Skeletal muscle tissue (tissue), 4 donors: ENCODE data around the gene C1orf50. TPM values are rescaled to one million over a fixed set of nuclear protein-coding genes. Genes with fewer than 3 reads are reported as not detected.
"Not testable (repeated sequence)": the region's sequence is repeated elsewhere in the genome, so short reads cannot be mapped to it uniquely, and the experiment has no call there.

Experiments used
- H3K27ac ChIP-seq: one replicate; pipeline ENCODE4 v1.7.0; 2013; ENCODE audit warnings: mild to moderate bottlenecking, low read depth, low read length, inconsistent platforms
- H3K27me3 ChIP-seq, 3 donors: one replicate each; pipeline ENCODE4 v1.7.0; 2013; ENCODE audit warnings: low read length in 3 of 3; ENCODE audit not compliant: control insufficient read depth in 3 of 3, insufficient read depth in 3 of 3
- H3K36me3 ChIP-seq, 3 donors: one replicate each; pipeline ENCODE4 v1.7.0; 2013; ENCODE audit warnings: low read length in 3 of 3; ENCODE audit not compliant: control insufficient read depth in 3 of 3, insufficient read depth in 3 of 3
- H3K4me1 ChIP-seq, 3 donors: one replicate each; pipeline ENCODE4 v1.7.0; 2013; ENCODE audit warnings: low read length in 3 of 3, mild to moderate bottlenecking in 3 of 3; ENCODE audit not compliant: control insufficient read depth in 3 of 3, insufficient read depth in 3 of 3
- H3K4me3 ChIP-seq, 3 donors: one replicate each; pipeline ENCODE4 v1.7.0; 2013; ENCODE audit warnings: low read length in 3 of 3
- H3K9ac ChIP-seq, 3 donors: one replicate each; pipeline ENCODE4 v1.7.0; 2013; ENCODE audit warnings: low read length in 3 of 3, mild to moderate bottlenecking in 3 of 3, moderate library complexity in 2 of 3, low read depth in 1 of 3
- H3K9me3 ChIP-seq, 3 donors: one replicate each; pipeline ENCODE4 v1.7.0; 2013; ENCODE audit warnings: low read length in 3 of 3; ENCODE audit not compliant: control insufficient read depth in 3 of 3
- total RNA-seq: library from RNA; depleted of rRNA; stranded (reverse); fragments of >200 nt; gene quantifications from one replicate; pipeline ENCODE4 v1.2.3, GENCODE V29; 2014
- donor health status: Osteomylitis.

The C1orf50 gene
- total RNA-seq: 5.7 TPM

DNA sequence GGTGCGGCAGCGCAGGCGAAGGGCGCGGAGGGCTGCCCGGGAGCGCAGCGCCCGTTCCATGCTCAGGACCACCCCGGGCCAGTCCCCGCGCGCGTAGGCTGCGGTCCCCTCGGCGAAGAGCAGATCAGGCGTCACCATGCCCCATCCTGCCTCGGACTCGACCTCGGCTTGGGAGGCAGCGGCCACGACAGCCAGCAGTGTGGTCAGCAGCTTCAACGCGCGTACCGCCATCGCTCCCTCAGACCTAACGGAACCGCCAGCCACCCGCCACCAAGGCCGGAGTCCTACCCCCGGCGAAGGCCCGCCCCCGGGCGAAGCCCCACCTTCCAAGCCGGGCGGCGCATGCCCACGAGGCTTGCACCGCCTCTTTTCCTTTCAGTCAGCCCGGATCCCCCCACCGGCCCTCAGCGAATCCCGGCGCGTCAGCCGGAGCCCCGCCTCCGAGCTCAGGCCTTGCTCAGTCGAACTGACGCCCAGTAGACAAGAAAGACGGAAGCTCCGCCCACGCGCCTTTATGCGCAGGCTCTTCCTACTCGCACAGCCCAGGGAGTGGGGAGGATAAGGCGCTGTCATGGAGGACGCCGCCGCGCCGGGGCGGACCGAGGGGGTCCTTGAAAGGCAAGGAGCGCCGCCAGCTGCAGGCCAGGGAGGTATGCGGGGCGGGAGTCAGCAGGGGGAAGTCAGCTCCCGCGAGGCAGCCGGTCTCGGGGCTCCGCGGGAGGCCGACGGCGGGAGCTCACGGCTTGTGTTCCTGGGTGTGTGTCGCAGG is at the start of gene C1orf50, which contains the start of gene P3H1:
TSS of gene C1orf50 (plus strand) at position 509 of the 769 bp plus-strand sequence. CDS start at position 572, 63 bp downstream.
TSS of gene P3H1 (minus strand) at position 288 of the 769 bp plus-strand sequence. CDS start at position 231, 57 bp downstream.
- Histone ChIP-seq H3K27ac (peak within 1 kb of the TSS; percentile 94), H3K4me3 (peak within 1 kb of the TSS; percentile 95 to 98 (median 98)), H3K4me1 (peaks cover 24 to 29% (median 26%) of the 10 kb centered on the region in 3 donors), H3K9me3 (no peaks in the 10 kb centered on the region), H3K27me3 (no peaks in the 10 kb centered on the region), H3K36me3 (peaks cover 0 to 2% (median 0%) of the 10 kb centered on the region in 3 donors), H3K9ac (peak within 1 kb of the TSS; percentile 86 to 99 (median 98))

DNA sequence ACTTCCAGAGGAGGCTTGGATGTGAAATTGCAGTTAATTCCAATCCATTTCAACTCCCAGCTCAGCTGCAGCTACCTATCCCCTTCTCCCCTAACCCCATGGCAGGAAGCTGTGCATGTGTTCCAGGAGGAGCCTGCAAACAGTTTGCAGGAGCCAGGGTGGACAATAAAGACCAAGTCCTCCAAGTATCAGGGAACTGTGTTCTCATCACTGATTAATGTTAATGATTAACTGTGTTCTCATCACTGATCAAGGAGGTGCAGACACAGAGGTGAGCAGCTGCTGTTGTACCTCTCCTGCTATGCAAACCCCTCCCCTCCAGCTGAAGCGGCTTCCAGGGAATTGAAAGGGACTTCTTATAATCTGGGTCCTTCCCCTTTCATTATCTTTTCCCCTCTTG is 46.2 kb upstream of the C1orf50 start:
- Histone ChIP-seq H3K4me3 (no peak overlapping the region), H3K36me3 (peaks cover 0 to 6% (median under 1%) of the 10 kb centered on the region in 3 donors), H3K9me3 (no peaks in the 10 kb centered on the region), H3K9ac (no peak overlapping the region), H3K4me1 (no peaks in the 10 kb centered on the region), H3K27ac (no peak overlapping the region), H3K27me3 (no peaks in the 10 kb centered on the region)

DNA sequence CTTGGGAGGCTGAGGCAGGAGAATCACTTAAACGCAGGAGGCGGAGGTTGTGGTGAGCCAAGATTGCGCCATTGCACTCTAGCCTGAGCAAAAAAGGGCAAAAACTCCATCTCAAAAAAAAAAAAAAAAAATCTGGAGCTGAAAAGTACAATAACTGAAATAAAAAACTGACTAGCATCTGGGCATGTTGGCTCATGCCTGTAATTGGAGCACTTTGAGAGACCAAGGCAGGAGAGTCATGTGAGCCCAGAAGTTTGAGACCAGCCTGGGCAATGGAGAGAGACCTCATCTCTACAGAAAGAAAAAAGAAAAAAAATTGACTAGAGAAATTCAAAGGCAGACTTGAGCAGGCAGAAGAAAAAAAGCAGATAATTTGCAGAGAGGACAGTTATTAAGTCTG is 45.1 kb upstream of the C1orf50 start:
- H3K36me3 ChIP-seq: peaks cover 0 to 5% (median 0%) of the 10 kb centered on the region in 3 donors
- H3K4me1 ChIP-seq: no peaks in the 10 kb centered on the region
- H3K27ac ChIP-seq: no peak overlapping the region
- no peak overlapping the region for H3K9ac ChIP-seq
- no peaks in the 10 kb centered on the region for H3K9me3 ChIP-seq
- H3K27me3 ChIP-seq: no peaks in the 10 kb centered on the region
- H3K4me3 ChIP-seq: no peak overlapping the region

DNA sequence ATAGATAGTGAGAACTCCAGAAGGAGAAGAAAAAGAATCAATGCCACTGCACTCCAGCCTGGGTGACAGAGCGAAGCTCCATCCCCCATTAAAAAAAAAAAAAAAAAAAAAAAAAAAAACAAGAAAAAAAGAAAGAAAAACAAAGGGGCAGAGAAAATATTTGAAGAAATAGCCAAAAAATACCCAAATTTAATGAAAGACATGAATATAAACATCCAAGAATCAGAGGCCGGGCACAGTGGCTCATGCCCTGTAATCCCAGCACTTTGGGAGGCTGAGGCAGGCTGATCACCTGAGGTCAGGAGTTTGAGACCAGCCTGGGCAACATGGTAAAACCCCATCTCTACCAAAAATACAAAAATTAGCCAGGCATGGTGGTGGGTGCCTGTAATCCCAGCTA is 44.6 kb upstream of the C1orf50 start:
- H3K9ac ChIP-seq, H3K27ac ChIP-seq, H3K4me1 ChIP-seq, H3K27me3 ChIP-seq, H3K9me3 ChIP-seq, H3K36me3 ChIP-seq, H3K4me3 ChIP-seq: not testable (repeated sequence)

DNA sequence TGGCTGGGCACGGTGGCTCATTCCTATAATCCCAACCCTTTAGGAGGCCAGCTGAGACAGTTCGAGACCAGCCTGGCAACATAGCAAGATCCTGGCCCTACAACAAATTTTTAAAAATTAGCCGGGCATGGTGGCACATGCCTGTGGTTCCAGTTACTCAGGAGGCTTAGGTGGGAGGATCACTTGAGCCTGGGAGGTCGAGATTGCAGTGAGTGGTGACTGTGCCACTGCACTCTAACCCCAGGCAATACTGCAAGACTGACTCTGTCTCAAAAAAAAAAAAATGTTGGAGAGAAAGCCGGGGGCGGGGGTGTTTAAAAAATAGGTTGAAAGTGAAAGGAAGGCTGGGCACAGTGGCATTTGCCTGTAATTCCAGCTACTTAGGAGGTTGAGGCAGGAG is 43.5 kb upstream of the C1orf50 start:
- no peak overlapping the region for H3K27ac ChIP-seq
- no peaks in the 10 kb centered on the region for H3K36me3 ChIP-seq
- no peaks in the 10 kb centered on the region for H3K9me3 ChIP-seq
- H3K27me3 ChIP-seq: no peaks in the 10 kb centered on the region
- H3K4me3 ChIP-seq: no peak overlapping the region
- H3K4me1 ChIP-seq: no peaks in the 10 kb centered on the region
- no peak overlapping the region for H3K9ac ChIP-seq

GRCh38 chr1:42725820-42726219 is 41.2 kb upstream of the C1orf50 start:
- not testable (repeated sequence) for H3K4me3 ChIP-seq, H3K9me3 ChIP-seq, H3K27ac ChIP-seq, H3K27me3 ChIP-seq, H3K9ac ChIP-seq, H3K36me3 ChIP-seq, H3K4me1 ChIP-seq

- Histone ChIP-seq H3K9ac (no peak overlapping the region), H3K36me3 (no peaks in the 10 kb centered on the region), H3K4me1 (no peaks in the 10 kb centered on the region), H3K4me3 (no peak overlapping the region), H3K27me3 (no peaks in the 10 kb centered on the region), H3K9me3 (no peaks in the 10 kb centered on the region), H3K27ac (no peak overlapping the region)
Measured at GRCh38 chr1:42730002-42730401, 37.0 kb upstream of the C1orf50 start.

DNA sequence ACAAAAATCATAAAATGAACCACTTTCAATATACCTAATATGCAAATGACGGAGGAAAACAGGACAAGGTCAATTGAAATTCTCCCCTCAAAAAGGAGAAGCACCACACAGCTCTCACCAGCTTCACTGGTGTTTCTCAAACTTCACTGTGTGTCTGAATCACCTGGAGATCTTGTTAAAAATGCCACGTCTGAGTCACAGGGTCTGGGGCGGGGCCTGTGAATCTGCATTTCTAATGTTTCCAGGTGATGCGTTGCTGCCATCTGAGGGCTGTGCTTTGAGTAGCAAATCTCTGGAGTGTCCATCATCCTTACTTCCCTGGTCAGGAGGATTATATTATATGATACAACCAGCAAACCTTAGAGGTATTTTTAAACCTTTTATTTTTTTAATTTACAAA is 36.1 kb upstream of the C1orf50 start:
- no peak overlapping the region for H3K27ac ChIP-seq
- H3K27me3 ChIP-seq: no peaks in the 10 kb centered on the region
- no peak overlapping the region for H3K4me3 ChIP-seq
- H3K4me1 ChIP-seq: no peaks in the 10 kb centered on the region
- H3K36me3 ChIP-seq: no peaks in the 10 kb centered on the region
- H3K9ac ChIP-seq: no peak overlapping the region
- no peaks in the 10 kb centered on the region for H3K9me3 ChIP-seq

DNA sequence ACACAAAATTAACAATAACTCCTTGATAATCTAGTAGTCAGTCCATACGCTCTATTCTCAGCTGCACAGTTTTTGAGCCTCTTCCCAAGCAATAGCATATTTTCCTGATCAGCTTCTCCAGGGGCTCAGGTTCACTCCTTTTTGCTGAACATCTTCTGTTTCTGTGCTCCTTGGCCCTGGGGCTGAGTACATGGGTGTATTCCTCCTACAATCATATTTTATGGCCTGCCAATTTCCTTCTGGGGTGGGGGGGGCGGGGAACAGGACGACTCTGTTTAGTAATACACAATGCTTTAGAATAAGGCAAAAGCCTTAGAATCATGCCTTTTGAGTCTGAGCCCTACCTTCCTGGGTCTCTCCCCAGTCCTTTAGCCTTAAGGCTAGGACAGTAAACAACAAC is 35.5 kb upstream of the C1orf50 start:
- Histone ChIP-seq H3K4me1 (peaks cover 0 to 3% (median 0%) of the 10 kb centered on the region in 3 donors), H3K27ac (no peak overlapping the region), H3K27me3 (no peaks in the 10 kb centered on the region), H3K9ac (no peak overlapping the region), H3K9me3 (no peaks in the 10 kb centered on the region), H3K4me3 (no peak overlapping the region), H3K36me3 (no peaks in the 10 kb centered on the region)

GRCh38 chr1:42732126-42732680 is 34.8 kb upstream of the C1orf50 start:
- no peaks in the 10 kb centered on the region for H3K9me3 ChIP-seq
- peaks cover 0 to 9% (median 2%) of the 10 kb centered on the region in 3 donors for H3K4me1 ChIP-seq
- no peaks in the 10 kb centered on the region for H3K27me3 ChIP-seq
- no peak overlapping the region for H3K27ac ChIP-seq
- no peak overlapping the region for H3K4me3 ChIP-seq
- H3K9ac ChIP-seq: no peak overlapping the region
- H3K36me3 ChIP-seq: no peaks in the 10 kb centered on the region
